H9 (cell line): ENCODE results near the gene TIMM22. TPM values are rescaled to one million over a fixed set of nuclear protein-coding genes. Genes with fewer than 3 reads are reported as not detected.

Experiments
- DNase-seq: peaks from one replicate; pipeline ENCODE4 v3.0.0-alpha.2; 2017
- H2AFZ ChIP-seq: one replicate; pipeline ENCODE4 v1.6.1; 2013; ENCODE audit warnings: mild to moderate bottlenecking, low read length, control low read depth, moderate library complexity
- H2AK5ac ChIP-seq: 2 replicates; pipeline ENCODE4 v1.6.1; 2013; ENCODE audit warnings: low read length, control low read depth, mixed read lengths; ENCODE audit not compliant: insufficient read length
- H2BK120ac ChIP-seq: one replicate; pipeline ENCODE4 v1.6.1; 2013; ENCODE audit warnings: low read depth, mild to moderate bottlenecking, low read length, control low read depth, inconsistent platforms; ENCODE audit not compliant: poor library complexity, severe bottlenecking
- H2BK12ac ChIP-seq: 2 replicates; pipeline ENCODE4 v1.6.1; 2013; ENCODE audit warnings: low read length, control low read depth, mixed read lengths, low read depth; ENCODE audit not compliant: insufficient read length
- H2BK15ac ChIP-seq: 2 replicates; pipeline ENCODE4 v1.6.1; 2013; ENCODE audit warnings: low read depth, low read length, control low read depth
- H2BK20ac ChIP-seq: one replicate; pipeline ENCODE4 v1.6.1; 2013; ENCODE audit warnings: low read depth, mild to moderate bottlenecking, low read length, control low read depth, inconsistent platforms; ENCODE audit not compliant: poor library complexity, severe bottlenecking
- H2BK5ac ChIP-seq: 2 replicates; pipeline ENCODE4 v1.6.1; 2013; ENCODE audit warnings: low read length, control low read depth, mixed read lengths; ENCODE audit not compliant: insufficient read length
- H3K14ac ChIP-seq: 2 replicates; pipeline ENCODE4 v1.6.1; 2013; ENCODE audit warnings: low read length, control low read depth; ENCODE audit not compliant: insufficient read depth
- H3K18ac ChIP-seq: 2 replicates; pipeline ENCODE4 v1.6.1; 2013; ENCODE audit warnings: low read depth, mild to moderate bottlenecking, mixed read lengths, low read length, control low read depth; ENCODE audit not compliant: insufficient read length
- H3K23ac ChIP-seq: 2 replicates; pipeline ENCODE4 v1.6.1; 2013; ENCODE audit warnings: low read length, control low read depth, mixed read lengths, low read depth; ENCODE audit not compliant: insufficient read length
- H3K23me2 ChIP-seq: 2 replicates; pipeline ENCODE4 v1.6.1; 2013; ENCODE audit warnings: low read depth, mild to moderate bottlenecking, mixed read lengths, low read length, control low read depth; ENCODE audit not compliant: insufficient read length, poor library complexity, severe bottlenecking
- H3K27ac ChIP-seq: 2 replicates; pipeline ENCODE4 v1.5.1; 2013; ENCODE audit warnings: low read length, control low read depth, mixed read lengths, low read depth; ENCODE audit not compliant: insufficient read length
- H3K27me3 ChIP-seq: 2 replicates; pipeline ENCODE4 v1.6.1; 2013; ENCODE audit warnings: low read length, control low read depth, inconsistent platforms; ENCODE audit not compliant: insufficient read depth
- H3K4ac ChIP-seq: 2 replicates; pipeline ENCODE4 v1.6.1; 2013; ENCODE audit warnings: low read depth, mild to moderate bottlenecking, control low read depth, inconsistent platforms, low read length, moderate library complexity
- H3K4me1 ChIP-seq: 2 replicates; pipeline ENCODE4 v1.6.1; 2013; ENCODE audit warnings: low read length, control low read depth, inconsistent platforms; ENCODE audit not compliant: insufficient read depth
- H3K4me2 ChIP-seq: 2 replicates; pipeline ENCODE4 v1.6.1; 2013; ENCODE audit warnings: low read length, control low read depth, mixed read lengths; ENCODE audit not compliant: insufficient read length, insufficient read depth
- H3K56ac ChIP-seq: 2 replicates; pipeline ENCODE4 v1.6.1; 2013; ENCODE audit warnings: low read depth, mild to moderate bottlenecking, mixed read lengths, low read length, control low read depth; ENCODE audit not compliant: insufficient read length
- H3K79me1 ChIP-seq: 2 replicates; pipeline ENCODE4 v1.6.1; 2013; ENCODE audit warnings: low read depth, mild to moderate bottlenecking, moderate library complexity, low read length, control low read depth, inconsistent platforms; ENCODE audit not compliant: insufficient read depth, poor library complexity, severe bottlenecking
- H3K79me2 ChIP-seq: 2 replicates; pipeline ENCODE4 v1.6.1; 2013; ENCODE audit warnings: low read length, control low read depth, inconsistent platforms; ENCODE audit not compliant: insufficient read depth
- H3K9ac ChIP-seq: 2 replicates; pipeline ENCODE4 v1.6.1; 2013; ENCODE audit warnings: low read length, control low read depth, mixed read lengths; ENCODE audit not compliant: insufficient read length; ENCODE audit errors: extremely low read depth
- H3K9me3 ChIP-seq: one replicate; pipeline ENCODE4 v1.6.1; 2013; ENCODE audit warnings: low read depth, low read length, inconsistent platforms; ENCODE audit not compliant: control insufficient read depth
- H3T11ph ChIP-seq: one replicate; pipeline ENCODE4 v1.6.1; 2013; ENCODE audit warnings: mild to moderate bottlenecking, low read length, control low read depth, inconsistent platforms
- H4K20me1 ChIP-seq: one replicate; pipeline ENCODE4 v1.6.1; 2013; ENCODE audit not compliant: control insufficient read depth, insufficient read length, insufficient read depth
- H4K5ac ChIP-seq: 2 replicates; pipeline ENCODE4 v1.6.1; 2013; ENCODE audit warnings: low read depth, mild to moderate bottlenecking, mixed read lengths, low read length, control low read depth; ENCODE audit not compliant: insufficient read length
- H4K8ac ChIP-seq: replicated peaks from 2 replicates; pipeline ENCODE4 v1.6.1; 2013; ENCODE audit warnings: low read length, control low read depth, mixed read lengths, low read depth; ENCODE audit not compliant: insufficient read length
- H4K91ac ChIP-seq: 2 replicates; pipeline ENCODE4 v1.6.1; 2013; ENCODE audit warnings: low read depth, mild to moderate bottlenecking, moderate library complexity, mixed read lengths, low read length, control low read depth; ENCODE audit not compliant: insufficient read length
- H3K27ac Mint-ChIP-seq, 3 experiments: 2 replicates in 2 of 3; 3 replicates in 1 of 3; pipeline ENCODE4 v1.8.0; 2020 to 2021; ENCODE audit warnings: mixed read lengths in 3 of 3, mild to moderate bottlenecking in 1 of 3, moderate library complexity in 1 of 3
- H3K27me3 Mint-ChIP-seq: 2 replicates; pipeline ENCODE4 v1.8.0; 2021; ENCODE audit warnings: low read depth, mild to moderate bottlenecking, moderate library complexity, mixed read lengths
- H3K36me3 Mint-ChIP-seq, 3 experiments: 2 replicates in 2 of 3; 3 replicates in 1 of 3; pipeline ENCODE4 v1.8.0; 2020 to 2021; ENCODE audit warnings: low read depth in 3 of 3, mixed read lengths in 3 of 3; ENCODE audit not compliant: insufficient read depth in 1 of 3
- H3K4me1 Mint-ChIP-seq, 2 experiments: 2 replicates each; pipeline ENCODE4 v1.8.0; 2020; ENCODE audit warnings: mixed read lengths in 2 of 2
- H3K4me3 Mint-ChIP-seq, 2 experiments: 2 replicates in 1 of 2; 3 replicates in 1 of 2; pipeline ENCODE4 v1.8.0; 2020 to 2021; ENCODE audit warnings: mild to moderate bottlenecking in 2 of 2, mixed read lengths in 2 of 2, moderate library complexity in 1 of 2
- H3K9me3 Mint-ChIP-seq, 2 experiments: 2 replicates in 1 of 2; 3 replicates in 1 of 2; pipeline ENCODE4 v1.8.0; 2020; ENCODE audit warnings: mild to moderate bottlenecking in 2 of 2, mixed read lengths in 2 of 2, moderate library complexity in 1 of 2
- CTCF ChIP-seq: fragments of 200-600 bp; sonication (generic); conservative IDR thresholded peaks from 3 replicates; pipeline ENCODE4 v1.8.0; 2021; ENCODE audit warnings: antibody characterized with exemption, mild to moderate bottlenecking
- WGBS: extraction: QIAGEN DNeasy Blood & Tissue Kit; methylation state at CpG from one replicate; pipeline ENCODE4 v1.1.7; 2013; ENCODE audit warnings: missing lambda C conversion rate, low lambda C conversion rate, mixed read lengths; ENCODE audit not compliant: insufficient read length; ENCODE audit errors: extremely low coverage; 5-methylcytosine and 5-hydroxymethylcytosine counted together
- total RNA-seq: library from RNA; stranded (reverse); gene quantifications from 2 replicates; pipeline ENCODE4 v1.2.1, GENCODE V29; 2021

Gene TIMM22
- total RNA-seq, 1 experiment from 2014 or later: 23.0 TPM

GRCh38 chr17:1013729-1014090 lies 16.8 kb downstream of the TIMM22 start:
- Histone ChIP-seq H3K14ac (no peak overlapping the region), H2BK5ac (no peak overlapping the region), H4K91ac (no peak overlapping the region), H3T11ph (no peak overlapping the region), H2BK15ac (no peak overlapping the region), H3K9ac (no peak overlapping the region), H3K4me1 (no peaks in the 10 kb centered on the region), H2BK20ac (no peak overlapping the region), H3K4ac (no peak overlapping the region), H3K56ac (no peak overlapping the region), H4K20me1 (no peaks in the 10 kb centered on the region), H3K27ac (no peak overlapping the region), H3K4me2 (no peak overlapping the region), H3K9me3 (no peaks in the 10 kb centered on the region), H3K18ac (no peak overlapping the region), H3K27me3 (no peaks in the 10 kb centered on the region), H2AK5ac (no peak overlapping the region), H2BK120ac (no peak overlapping the region), H4K5ac (no peak overlapping the region), H3K23me2 (no peaks in the 10 kb centered on the region), H4K8ac (no peak overlapping the region), H3K79me1 (no peaks in the 10 kb centered on the region), H2BK12ac (no peak overlapping the region), H3K79me2 (no peaks in the 10 kb centered on the region), H3K23ac (no peak overlapping the region), H2AFZ (no peak overlapping the region)
- no peaks in the 10 kb centered on the region for H3K36me3 Mint-ChIP-seq
- TF ChIP-seq CTCF: no peak
- no CpG with 5 or more reads among the region's 9 CpGs for WGBS
- H3K27me3 Mint-ChIP-seq: 0 out of 2 replicates have a peak, but pooled peaks cover 2% of the 10 kb centered on the region
- no peaks in the 10 kb centered on the region for H3K4me1 Mint-ChIP-seq
- no peak overlapping the region for H3K27ac Mint-ChIP-seq
- no peak overlapping the region for H3K4me3 Mint-ChIP-seq
- DNase-seq: no peak
- no peaks in the 10 kb centered on the region for H3K9me3 Mint-ChIP-seq
